ENCODE data around the gene CACNB4.
"Not testable (repeated sequence)": the region's sequence is repeated elsewhere in the genome, so short reads cannot be mapped to it uniquely, and the experiment has no call there.

Gene CACNB4

DNA sequence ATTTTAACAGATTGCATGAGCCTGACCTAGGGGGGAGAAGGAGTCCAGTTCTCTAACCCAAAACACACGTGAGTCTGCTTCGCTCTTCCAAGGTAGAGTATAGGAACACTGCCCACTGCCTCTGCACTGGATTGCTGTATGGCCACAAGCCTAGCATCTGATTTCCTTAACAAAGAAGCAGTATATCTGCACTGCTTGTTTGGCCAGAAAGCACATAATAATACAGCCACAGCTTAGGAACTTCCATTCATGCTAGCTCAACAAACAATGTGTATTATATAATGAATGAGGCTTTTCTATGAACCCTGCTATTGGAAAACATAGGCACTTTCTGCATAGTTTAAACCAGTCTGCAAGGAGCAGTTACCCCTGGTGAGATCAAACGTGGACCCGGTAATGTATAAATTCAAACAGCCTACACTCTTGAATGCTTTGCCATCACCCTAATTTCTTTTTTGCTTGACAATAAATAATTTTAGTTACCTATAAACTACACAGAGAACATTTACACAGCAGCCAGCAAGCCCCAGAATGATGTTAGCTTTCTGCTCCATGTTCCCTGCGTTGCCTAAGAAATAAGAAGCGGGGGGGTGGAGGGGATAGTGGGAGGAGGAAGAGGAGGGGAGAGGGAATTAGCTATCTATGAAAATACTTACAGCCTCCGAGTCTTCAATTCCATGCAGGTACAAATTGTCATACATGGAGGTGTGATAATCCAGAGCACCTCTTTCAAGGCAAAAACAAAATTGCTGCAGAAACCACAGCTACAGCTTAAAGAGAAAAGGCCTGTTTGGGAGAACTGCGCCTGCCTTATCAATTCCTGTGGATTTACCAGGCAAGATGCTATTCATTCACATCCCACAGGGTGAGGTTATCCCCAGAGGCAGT is 125.6 kb downstream of the CACNB4 start:
- DNase-seq = no peak

DNA sequence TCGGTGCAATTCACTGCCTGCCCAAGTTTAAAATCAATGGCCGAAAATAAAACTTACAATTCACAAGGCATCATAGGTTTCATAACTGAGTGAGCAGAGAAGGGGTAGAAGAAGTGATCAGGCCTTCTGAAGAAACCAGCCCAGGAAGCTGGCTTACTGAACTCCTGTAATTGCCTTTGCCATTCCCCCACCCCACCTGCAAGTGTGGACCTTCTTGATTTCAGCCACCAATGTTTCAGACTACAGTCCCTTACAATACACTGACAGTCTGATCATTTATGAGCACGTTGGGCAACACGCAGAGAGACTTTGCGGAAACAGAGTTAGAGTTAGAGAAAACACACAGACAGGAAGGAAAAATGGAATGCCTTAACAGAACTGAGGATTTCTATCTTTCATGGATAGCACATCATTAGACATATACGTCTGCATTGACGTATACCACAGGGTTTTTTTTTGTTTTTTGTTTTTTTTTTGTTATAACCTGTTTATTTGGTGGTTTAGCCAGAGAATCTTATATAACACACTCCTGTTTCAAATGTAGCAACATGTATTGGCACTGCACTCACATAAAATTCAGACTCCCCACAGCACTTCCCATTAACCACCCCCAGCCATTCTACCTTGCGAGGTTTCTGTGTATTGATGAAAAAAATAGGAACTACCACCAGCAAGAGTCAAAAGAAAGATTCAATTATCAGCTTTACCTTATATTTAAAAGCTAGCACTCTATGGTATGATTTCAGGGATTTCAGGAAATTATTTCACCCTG is 126.4 kb downstream of the CACNB4 start:
- DNase-seq = no peak

DNA sequence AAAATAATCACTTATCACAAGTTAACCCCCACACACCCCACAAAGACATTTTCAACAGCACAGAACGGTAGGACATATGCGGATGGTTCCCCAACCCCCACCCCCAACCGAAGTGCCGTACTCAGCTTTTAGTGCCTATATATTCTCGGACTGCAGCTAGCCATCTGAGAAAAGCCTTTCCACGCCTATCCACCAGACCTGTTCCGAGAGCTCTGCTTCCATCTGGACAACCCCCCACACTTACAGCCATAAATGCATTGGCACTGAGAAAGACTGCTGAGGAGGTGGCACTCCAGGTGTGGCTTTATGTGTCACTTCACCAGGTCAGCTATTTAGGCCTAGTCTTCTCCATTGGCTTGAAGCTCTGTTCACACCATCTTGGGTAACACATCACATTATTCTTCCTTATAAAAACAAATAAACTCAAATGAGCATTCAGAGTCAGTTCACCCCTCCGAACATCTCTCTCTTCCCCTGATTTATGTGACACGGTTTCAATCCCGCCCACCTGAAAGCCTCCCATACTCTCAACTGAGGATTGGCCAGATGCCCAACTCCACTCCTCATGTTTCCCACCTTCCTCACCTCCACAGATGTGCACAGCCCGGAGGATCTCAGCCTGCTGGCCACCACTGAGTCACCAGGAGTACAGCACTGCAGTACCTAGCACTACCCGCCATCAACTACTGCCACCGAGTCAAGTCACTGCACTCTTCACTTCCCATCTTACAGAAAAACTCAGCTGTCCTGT is 127.4 kb downstream of the CACNB4 start:
- DNase-seq = no peak

- DNase-seq = no peak
These were observed 129.9 kb downstream of the CACNB4 start for GRCh38 chr2:151968770-151969470.

DNA sequence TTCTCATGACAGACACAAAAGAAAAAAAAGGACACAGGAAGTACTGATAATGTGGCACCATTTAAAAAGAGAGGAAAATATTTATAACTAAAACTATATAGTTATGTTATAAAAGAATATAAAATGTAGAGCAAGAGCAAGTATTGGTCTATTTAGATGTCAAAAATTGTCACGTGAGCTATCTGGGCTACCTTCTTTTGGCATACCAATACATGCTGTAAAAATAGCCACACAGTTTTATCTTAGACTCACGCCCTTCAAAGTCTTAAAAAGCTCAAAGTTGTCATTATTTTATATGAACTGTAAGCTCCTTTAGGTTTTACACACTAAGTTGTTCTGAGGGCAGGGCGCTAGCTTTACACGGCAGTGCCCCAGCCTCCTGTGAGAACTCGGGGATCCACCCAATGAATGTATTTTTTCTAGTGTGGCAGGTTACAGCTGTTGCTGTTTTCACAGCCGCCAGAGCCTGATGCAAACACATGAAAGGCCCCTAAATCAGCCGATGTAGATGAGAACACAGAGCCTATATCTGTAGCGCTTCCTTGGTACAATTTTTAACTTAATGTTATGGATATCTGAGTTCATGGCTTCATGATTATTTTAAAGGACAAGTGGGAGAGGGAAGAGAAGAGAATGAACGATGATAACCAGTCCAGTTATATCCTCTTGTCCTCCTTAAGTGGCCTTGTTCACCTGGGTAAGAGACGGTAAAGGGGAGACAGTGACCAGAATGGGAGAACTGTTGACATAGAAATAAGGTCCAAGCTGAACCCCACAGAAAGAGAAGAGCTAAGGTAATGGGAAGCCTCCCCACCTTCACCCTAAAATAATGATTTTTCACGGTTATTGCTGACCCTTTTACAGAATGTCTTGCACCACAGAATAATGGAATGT is 130.8 kb downstream of the CACNB4 start:
- no peak for DNase-seq

GRCh38 chr2:151965884-151966283 is 133.0 kb downstream of the CACNB4 start:
- no peak for DNase-seq

DNA sequence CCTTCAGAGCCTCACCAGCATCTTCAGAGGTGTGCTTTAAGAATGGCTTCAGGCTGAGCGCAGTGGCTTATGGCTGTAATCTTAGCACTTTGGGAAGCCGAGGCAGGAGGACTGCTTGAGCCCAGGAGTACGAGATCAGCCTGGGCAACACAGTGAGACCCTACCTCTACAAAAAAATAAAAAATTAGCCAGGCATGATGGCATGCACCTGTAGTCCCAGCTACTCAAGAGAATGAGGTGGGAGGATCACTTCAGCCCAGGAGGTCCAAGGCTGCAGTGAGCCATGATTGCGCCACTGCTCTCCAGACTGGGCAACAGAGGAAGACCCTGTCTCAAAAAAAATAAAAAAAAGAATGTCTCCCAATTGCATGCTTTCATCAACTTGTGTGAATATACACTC is 137.3 kb downstream of the CACNB4 start:
- DNase-seq = no peak

- no peak for DNase-seq
These were observed 139.6 kb downstream of the CACNB4 start for GRCh38 chr2:151959238-151959637.

- no peak for DNase-seq
These were observed 145.4 kb downstream of the CACNB4 start for GRCh38 chr2:151953467-151953866.

DNA sequence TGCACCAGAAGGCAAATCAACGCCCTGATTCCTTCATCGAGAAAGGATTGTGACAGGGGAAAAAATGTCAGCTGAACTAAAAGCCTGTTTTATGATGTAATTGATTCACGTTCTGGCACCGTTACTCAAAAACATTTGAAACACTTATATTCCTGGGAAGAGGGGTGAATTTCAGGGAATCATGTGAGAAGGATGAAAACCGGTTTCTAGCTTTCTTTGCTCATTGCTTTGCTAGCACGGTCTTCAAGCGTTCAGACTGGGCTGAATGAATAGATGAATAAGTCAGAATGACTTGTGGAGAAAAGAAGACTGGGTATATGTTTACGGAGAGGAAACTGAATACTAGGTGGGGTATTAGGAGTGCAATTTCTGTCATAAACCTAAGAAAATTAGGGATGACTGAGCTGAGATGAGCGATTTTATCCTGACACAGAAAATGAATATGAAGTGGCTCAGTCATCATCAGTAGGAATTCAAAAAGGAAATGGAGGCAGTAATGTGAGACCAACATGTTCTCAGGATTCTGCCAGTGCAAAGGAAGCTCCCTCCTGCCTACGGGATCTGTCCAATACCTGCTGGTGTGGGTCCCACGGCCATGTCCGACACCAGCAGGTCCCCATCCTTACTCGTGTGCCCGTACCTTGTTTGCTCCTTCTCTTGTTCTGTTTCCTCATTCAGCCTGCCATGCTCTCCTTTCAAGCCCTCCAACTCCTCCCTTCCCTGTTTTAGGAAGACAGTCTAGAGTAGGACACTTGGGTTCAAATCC is 146.0 kb downstream of the CACNB4 start:
- DNase-seq = no peak

- no peak for DNase-seq
These were observed 151.1 kb downstream of the CACNB4 start for GRCh38 chr2:151947813-151948165.

- DNase-seq = no peak
These were observed 151.7 kb downstream of the CACNB4 start for GRCh38 chr2:151946899-151947812.

DNA sequence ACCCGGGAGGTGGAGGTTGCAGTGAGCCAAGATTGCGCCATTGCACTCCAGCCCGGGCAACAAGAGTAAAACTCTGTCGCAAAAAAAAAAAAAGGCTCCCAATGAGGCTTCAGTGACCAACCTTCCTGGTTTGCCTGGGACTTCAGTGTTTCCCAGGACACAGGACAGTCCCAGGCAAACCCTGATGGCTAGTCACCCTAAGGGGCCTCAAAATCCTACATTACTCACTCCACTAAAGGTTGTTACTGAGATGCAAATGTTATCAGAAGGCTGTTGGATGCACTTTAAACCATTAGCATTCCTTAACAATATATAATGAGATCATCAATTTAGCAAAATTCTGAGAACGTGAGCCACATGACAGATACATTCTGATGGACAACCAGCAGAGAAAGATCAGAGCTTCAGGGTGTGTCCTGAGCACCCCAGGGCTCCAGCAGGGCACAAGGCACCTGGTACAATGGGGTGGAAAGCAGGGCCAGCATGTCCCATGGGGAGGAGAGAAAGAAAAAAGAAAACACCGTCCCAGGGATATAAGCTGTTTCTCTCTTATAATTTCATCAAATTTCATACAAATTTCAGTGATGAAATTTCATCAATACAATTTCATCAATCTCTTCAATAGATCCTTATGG is 152.5 kb downstream of the CACNB4 start:
- no peak for DNase-seq

DNA sequence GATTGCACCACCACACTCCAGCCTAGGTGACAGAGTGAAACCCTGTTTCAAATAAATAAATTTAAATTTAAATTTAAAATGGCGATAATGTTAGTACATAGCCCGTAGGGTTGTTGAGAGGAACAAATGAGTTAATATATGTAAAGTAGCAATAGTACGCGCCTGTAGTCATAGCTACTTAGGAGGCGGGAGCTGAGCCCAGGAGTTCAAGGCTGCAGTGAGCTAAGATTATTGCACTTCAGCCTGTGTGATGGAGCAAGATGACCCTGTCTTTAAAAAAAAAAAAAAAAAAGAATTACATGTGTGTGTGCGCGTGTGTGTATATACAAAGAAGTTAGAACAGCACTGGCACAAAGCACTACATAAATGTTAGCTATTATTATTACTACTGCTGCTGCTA is 153.2 kb downstream of the CACNB4 start:
- DNase-seq = no peak

GRCh38 chr2:151945186-151945585 is 153.7 kb downstream of the CACNB4 start:
- no peak for DNase-seq

DNA sequence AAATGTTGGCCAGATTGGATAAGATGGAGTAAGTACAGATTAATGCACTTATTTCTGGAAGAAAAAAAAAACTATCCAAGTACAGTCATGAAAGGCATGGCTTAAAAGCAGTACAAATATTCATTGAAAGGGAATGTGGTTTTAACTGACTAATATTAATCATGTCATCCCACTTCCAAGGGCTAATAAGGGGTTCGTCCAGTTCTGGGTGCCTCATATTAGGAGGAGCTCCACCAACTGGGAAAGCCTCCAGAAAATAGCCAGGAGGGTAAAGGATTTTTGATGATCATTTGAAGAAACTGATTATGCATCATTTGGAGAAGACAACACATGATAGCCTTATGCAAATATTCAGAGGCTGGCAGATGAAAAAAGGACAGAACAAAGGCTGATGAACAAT is 155.4 kb downstream of the CACNB4 start:
- no peak for DNase-seq

DNA sequence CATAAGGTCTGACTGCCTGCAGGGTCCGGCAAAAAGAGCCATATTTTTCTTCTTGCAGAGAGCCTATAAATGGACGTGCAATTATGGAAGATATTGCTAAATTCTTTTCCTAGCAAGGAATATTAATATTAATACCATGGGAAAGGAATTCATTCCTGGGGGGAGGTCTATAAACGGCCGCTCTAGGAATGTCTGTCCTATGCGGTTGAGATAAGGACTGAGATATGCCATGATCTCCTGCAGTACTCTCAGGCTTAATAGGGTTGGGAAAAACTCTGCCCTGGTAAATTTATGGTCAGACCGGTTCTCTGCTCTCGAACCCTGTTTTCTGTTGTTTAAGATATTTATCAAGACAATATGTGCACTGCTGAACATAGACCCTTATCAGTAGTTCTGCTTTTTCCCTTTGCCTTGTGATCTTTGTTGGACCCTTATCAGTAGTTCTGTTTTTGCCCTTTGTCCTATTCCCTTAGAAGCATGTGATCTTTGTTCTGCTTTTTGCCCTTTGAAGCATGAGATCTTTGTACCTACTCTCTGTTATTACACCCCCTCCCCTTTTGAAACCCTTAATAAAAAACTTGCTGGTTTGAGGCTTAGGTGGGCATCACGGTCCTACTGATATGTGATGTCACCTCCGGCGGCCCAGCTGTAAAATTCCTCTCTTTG is 156.2 kb downstream of the CACNB4 start:
- DNase-seq = not testable (repeated sequence)

DNA sequence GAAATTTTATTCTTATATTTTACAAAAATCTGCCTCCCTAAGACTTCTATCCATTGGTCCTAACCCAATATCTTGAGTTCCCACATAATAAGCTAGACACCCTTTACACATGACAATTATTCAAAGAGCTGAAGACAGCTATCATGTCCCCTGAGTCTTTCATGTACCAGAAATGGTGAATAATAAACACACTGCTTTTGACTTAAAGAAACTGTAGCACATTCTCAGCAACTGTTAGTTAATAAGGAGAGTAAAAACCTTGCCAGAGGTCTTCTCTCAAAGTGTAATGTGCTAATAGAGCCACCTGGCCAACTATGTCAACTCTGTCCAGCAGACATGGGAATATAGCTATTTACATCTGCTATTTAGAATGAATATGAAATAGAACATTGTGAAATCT is 160.9 kb downstream of the CACNB4 start:
- DNase-seq = no peak

DNA sequence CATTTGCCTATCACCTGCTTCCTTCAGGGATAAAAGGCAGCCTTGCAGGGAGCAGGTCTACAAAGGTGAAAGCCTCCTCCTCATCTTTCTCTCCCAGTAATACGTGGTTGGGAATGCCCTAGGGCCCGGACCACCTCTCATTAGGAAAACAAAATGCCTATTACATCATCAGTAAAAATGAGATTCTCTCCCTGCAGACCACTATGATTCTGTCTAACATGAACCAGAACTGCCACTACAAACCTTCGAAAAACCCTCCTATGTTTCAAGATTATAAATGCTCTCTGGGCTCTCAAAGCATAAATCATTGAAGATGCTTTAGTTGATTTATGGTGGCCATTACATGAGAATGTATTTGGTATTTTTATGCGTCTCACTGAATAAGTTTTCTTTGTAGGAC is 162.2 kb downstream of the CACNB4 start:
- DNase-seq = no peak
